Measurements from ENCODE around the gene PMEPA1.

The PMEPA1 gene

DNA sequence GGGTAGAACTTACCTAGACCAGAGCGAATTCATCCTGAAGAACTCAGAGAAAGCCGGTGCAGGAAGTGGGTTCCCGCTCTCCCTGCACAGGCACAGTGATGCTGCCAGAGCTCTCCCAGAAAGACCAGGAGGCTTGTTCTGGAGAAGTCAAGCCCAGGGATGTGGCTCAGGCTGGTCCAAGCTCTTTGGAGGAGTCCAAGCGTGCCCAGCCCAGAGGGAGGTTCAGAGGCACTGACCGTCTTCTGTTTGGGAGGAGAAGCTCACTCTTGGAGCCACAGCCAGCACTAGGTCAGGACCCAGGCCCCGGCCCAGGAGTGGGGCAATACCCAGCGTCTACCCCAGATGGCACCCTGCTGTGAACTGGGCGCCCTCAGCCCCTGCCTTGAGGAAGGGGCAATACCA is 1.5 kb upstream of the PMEPA1 start:
- no peak for DNase-seq (ENCODE audit: low spot score)

- DNase-seq (ENCODE audit: low spot score) = no peak
Observed at GRCh38 chr20:57710841-57711240, 1.0 kb upstream of the PMEPA1 start.

GRCh38 chr20:57708694-57709673 is 831 bp downstream of the PMEPA1 start:
- DNase-seq (ENCODE audit: low spot score) = no peak

- no peak for DNase-seq (ENCODE audit: low spot score)
Observed at GRCh38 chr20:57707849-57708693, 1.7 kb downstream of the PMEPA1 start.

- DNase-seq (ENCODE audit: low spot score) = no peak
Observed at GRCh38 chr20:57707320-57707719, 2.5 kb downstream of the PMEPA1 start.

- no peak for DNase-seq (ENCODE audit: low spot score)
Observed at GRCh38 chr20:57705127-57705899, 4.5 kb downstream of the PMEPA1 start.

GRCh38 chr20:57704245-57704644 is 5.6 kb downstream of the PMEPA1 start:
- DNase-seq (ENCODE audit: low spot score) = no peak

DNA sequence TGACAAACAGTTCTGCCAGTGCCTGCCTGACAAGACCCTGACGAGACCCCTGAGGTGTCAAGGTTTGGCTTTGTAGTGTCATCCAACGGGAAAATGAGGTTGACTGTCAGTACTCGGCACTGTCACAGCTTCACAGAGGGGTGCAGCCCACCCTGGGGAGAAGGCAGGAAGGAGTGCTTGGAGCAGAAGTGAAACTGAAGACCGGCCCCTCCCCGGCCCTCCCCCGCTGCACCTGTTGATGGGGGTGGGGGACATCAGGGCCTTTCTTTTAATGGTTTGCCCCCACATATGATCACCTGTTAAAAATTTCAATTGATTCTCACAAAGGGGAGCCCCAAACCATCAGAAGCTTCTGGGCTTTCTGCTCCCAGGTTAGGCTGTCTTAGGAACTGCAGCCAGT is 6.8 kb downstream of the PMEPA1 start:
- DNase-seq (ENCODE audit: low spot score) = no peak

DNA sequence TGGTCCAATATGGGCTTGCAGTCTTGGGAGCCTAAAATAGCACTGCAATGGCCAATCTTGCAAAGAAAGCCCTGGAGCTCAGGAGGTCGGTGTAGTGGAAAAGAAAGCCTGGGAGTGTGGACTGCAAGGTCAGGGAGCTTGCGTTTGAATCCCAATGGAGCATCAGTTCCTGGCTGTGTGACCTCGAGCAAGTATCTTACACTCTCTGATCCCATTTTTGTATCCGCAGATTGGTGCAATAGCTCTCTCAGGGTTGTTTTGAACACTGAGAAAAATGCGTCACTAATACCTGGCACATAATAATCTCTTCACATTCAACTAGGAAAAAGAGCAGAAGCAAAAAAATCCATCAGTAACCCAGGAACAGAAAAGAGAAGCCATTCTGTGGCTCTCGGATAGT is 7.3 kb downstream of the PMEPA1 start:
- DNase-seq (ENCODE audit: low spot score) = no peak

DNA sequence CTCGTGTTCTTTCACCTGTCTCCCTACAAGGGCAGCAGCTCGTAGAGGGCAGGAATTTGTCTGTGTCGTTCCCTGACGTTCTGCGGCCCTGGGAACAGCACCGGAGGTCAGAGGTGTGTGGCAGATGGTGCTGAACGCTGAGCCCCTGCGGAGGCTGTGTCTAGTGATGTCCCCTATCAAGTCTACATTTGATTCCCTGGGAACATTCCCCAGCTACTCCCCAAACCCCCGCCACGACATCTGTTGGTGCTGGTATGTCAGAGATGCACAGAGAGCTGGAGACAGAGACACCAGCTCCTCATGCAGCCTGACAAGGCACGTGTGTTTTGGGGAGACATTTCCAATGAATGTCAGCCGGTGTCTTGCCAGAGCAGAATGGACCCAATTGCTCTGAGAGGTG is 7.7 kb downstream of the PMEPA1 start:
- no peak for DNase-seq (ENCODE audit: low spot score)

DNA sequence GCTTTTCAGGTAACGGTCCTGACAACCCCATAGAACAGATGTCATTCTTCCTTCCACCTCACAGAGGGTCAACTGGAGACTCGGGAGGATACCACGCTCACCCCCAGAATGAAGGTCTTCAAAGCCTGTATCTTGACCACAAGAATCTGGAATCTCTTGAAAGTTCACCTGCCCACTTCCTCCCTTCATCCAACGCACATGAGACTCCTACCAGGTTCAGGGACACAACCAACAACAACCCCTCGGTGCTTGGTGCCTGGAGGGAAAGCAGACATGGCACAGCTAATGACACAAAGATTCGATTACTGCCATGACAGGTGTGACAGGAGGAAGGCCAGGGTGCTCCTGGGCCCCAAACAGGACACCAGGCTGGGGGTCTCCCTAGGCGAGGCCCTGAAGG is 8.2 kb downstream of the PMEPA1 start:
- DNase-seq (ENCODE audit: low spot score) = no peak

DNA sequence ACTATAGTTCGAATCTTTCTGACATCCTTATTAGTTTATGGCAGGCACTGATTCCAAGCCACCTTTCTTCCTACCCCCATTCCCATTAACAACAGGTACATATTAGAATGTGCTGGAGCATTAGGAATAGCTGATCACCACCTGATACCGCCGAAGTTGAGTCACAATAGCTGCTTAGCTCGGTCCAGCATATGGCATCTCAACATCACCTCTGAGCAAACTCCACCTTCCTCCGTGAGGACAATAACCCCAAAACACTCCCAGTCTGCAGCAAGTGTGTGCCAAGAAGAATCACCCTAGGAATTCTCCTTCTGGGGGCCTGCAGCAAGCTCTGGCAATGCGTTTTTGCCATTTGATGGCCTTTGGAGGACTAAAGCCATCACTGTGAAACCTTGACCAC is 8.7 kb downstream of the PMEPA1 start:
- no peak for DNase-seq (ENCODE audit: low spot score)

DNA sequence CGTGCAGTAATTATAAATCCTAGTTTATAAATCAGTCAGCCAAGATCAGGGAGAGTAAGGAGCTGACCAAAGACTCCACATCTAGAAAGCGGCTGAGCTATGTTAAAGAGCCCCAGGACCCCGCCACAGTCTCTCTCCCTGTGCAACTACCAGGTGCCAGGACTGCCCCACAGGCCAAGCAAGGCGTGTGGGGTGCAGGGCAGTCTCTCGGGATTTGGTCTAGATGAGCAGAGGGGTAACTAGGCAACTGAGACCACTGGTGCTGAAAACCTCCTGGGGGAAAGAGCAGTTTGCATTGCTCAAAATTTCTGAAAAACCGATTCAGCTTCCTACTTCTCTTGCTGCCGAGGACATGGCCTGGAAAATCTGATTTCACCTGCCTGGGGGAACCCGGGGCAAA is 10.4 kb downstream of the PMEPA1 start:
- no peak for DNase-seq (ENCODE audit: low spot score)

GRCh38 chr20:57698867-57699275 is 10.9 kb downstream of the PMEPA1 start:
- DNase-seq (ENCODE audit: low spot score) = no peak

DNA sequence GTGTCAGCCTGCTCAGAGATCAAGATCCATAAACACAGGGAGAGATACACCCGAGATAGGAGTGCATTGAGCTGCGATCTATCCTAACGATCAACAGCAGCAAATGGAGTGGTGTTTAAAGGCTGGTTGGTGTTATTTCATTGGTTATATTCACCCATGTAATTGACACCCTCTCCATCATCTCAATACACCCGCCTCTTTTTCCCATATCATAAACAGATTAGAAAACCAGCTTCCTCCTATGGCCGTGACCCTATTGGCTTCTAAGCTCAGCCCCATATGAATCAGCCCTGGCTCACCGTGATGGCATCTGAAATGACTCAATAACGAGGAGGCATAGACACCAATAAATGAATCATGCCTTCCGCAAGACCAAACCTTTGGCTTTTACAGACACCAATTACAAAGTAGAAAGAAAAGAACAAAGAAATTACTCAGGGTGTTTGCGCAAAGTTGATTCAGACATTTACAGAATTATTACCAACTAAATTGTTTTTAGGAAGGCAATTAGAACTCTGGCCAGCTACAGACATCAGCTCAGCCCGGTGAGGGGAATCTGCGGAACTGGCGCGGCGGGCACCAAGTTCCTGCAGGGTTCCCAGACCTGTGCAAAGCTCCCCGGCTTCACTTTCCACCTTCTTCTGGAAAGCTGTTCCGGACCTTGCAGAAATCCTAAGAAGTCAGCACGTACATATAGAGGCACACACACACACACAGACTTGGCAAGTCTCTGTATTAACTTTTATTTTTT is 11.5 kb downstream of the PMEPA1 start:
- DNase-seq (ENCODE audit: low spot score) = no peak

DNA sequence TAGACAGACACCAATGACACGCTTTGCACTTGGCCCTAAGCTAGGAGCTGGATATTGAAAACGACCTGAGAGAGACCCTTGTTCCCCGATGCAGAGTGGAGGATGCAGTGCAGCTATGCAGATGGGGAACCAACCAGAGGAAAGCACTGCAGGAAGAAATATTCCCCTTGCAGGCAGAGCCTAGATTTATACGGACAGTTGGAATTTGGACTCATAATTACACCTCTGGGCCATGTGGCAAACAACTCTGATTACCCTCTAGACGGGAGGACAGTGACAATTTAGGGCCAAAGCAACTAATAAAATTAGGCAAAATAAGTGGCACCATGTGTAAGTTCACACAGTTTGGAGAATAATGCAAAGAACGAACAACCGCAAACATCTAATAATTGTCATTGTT is 12.3 kb downstream of the PMEPA1 start:
- no peak for DNase-seq (ENCODE audit: low spot score)

DNA sequence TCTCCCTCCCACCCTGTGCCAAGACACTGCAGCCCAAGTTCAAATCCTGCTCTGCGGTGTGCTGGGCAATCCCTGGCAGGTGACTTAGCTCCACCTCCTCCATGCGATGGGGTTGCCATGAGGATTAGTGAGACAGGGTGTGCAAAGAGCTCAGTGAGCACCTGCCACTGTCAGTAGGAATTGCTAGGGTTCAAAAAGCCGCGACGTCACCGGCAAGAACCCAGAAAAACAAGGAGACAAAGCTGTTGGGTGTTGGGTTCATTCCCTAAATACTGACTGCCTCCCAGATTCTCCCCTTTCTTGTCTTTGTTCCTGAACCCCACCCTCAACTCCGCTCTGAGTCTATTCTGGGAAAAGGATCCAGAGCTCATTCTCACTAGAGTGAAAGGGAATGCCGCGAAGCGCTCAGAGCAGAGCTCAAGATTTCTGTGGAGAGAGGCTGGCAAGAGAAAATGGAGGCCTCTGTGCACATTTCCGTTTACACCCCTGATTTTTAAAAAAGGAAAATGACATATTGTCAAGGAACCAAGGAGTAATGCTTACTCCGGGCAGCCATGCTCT is 13.3 kb downstream of the PMEPA1 start:
- no peak for DNase-seq (ENCODE audit: low spot score)

- no peak for DNase-seq (ENCODE audit: low spot score)
Observed at GRCh38 chr20:57695940-57696339, 13.9 kb downstream of the PMEPA1 start.

GRCh38 chr20:57695012-57695411 is 14.8 kb downstream of the PMEPA1 start:
- DNase-seq (ENCODE audit: low spot score) = no peak

- no peak for DNase-seq (ENCODE audit: low spot score)
Observed at GRCh38 chr20:57694481-57694880, 15.3 kb downstream of the PMEPA1 start.

GRCh38 chr20:57693670-57694329 is 16.0 kb downstream of the PMEPA1 start:
- no peak for DNase-seq (ENCODE audit: low spot score)

All from hematopoietic multipotent progenitor cell treated with erythropoietin and hydrocortisone succinate and interleukin-3 and kit ligand, for 17 days (in vitro differentiated cells).